ENCODE data around the gene IGSF22. TPM values are rescaled to one million over a fixed set of nuclear protein-coding genes. Genes with fewer than 3 reads are reported as not detected.

The IGSF22 gene
- total and polyA plus RNA-seq, 4 experiments from 2014 or later = 4.6 to 8.0 (median 5.6) TPM

GRCh38 chr11:18720091-18720807 lies 5.7 kb downstream of the IGSF22 start:
- Mint-ChIP-seq H3K36me3 (no peaks in the 10 kb centered on the region), H3K27me3 (no peaks in the 10 kb centered on the region), H3K9me3 (no peaks in the 10 kb centered on the region), H3K4me3 (peak overlapping the region; percentile 72 to 96 (median 92)), H3K27ac (peak overlapping the region in 4 of 7 donors; percentile 53 to 96 (median 80)), H3K4me1 (peaks cover 5 to 13% (median 7%) of the 10 kb centered on the region in 4 donors)
- no peak for DNase-seq
- Histone ChIP-seq H3K4me1 (ENCODE audit: insufficient read depth, low read length) (peaks cover 5% of the 10 kb centered on the region), H3K36me3 (ENCODE audit: insufficient read depth, low read length) (no peaks in the 10 kb centered on the region), H3K4me3 (ENCODE audit: low read length in 2 of 2) (no peak overlapping the region), H3K9me3 (ENCODE audit: control insufficient read depth in 1 of 2, low read length in 2 of 2) (no peaks in the 10 kb centered on the region), H3K27me3 (ENCODE audit: insufficient read depth, low read length) (no peaks in the 10 kb centered on the region), H3K27ac (ENCODE audit: low read depth, low read length) (no peak overlapping the region)
- ChIA-PET POLR2A (ENCODE audit: partially characterized antibody) (interaction anchor here (0.8 to 2.8 kb wide), 4 partner anchors 14 to 399 kb away, joined by 3 to 19 read pairs (median 10); partner anchors contain the start of genes HPS5 and TSG101), CTCF (ENCODE audit: partially characterized antibody) (interaction anchor here (0.6 to 5.2 kb wide), 13 partner anchors 7 to 1443 kb away, joined by 3 to 59 read pairs (median 7); partner anchors contain the start of genes TMEM86A and TSG101)
- intact Hi-C loops (cut with micrococcal nuclease) = loop anchor here (2.0 to 5.0 kb wide), 4 partner anchors 21 to 193 kb away; partner anchors contain the start of genes TMEM86A, TSG101 and UEVLD

DNA sequence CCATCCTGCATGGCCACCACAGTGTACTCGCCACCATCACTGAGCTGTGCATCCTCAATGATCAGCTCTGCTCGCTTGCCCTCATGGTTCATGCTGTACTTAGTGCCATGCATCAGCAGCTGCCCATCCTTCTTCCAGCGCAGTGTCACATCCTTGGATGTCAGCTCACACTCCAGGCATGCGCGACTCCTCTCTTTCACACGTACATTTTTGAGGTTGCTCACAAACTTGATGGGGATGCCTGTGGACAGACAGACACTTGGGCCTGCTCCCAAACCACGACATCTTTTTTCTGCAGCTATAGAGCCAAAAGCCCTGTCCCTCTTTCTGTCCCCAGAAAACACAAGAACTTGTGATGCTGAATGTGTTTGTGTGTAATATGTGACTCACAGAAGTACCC lies 10.5 kb downstream of the IGSF22 start:
- Mint-ChIP-seq H3K36me3 (no peaks in the 10 kb centered on the region), H3K27ac (no peak overlapping the region), H3K4me3 (no peak overlapping the region), H3K9me3 (no peaks in the 10 kb centered on the region), H3K27me3 (no peaks in the 10 kb centered on the region), H3K4me1 (peaks cover 0 to 1% (median under 1%) of the 10 kb centered on the region in 4 donors)
- POLR2A ChIA-PET (ENCODE audit: partially characterized antibody) = interaction anchor here (0.8 kb wide), 1 partner anchor 17 kb away, joined by 3 read pairs; the partner anchor contains the start of gene TMEM86A
- Histone ChIP-seq H3K36me3 (ENCODE audit: insufficient read depth, low read length) (no peaks in the 10 kb centered on the region), H3K9me3 (ENCODE audit: control insufficient read depth in 1 of 2, low read length in 2 of 2) (no peaks in the 10 kb centered on the region), H3K4me1 (ENCODE audit: insufficient read depth, low read length) (no peaks in the 10 kb centered on the region), H3K4me3 (ENCODE audit: low read length in 2 of 2) (no peak overlapping the region), H3K27me3 (ENCODE audit: insufficient read depth, low read length) (no peaks in the 10 kb centered on the region), H3K27ac (ENCODE audit: low read depth, low read length) (no peak overlapping the region)
- CTCF ChIA-PET (ENCODE audit: partially characterized antibody) = no interaction called here
- no peak for DNase-seq
- intact Hi-C loops (cut with micrococcal nuclease) = no loop called here

GRCh38 chr11:18714443-18714780 lies 11.6 kb downstream of the IGSF22 start:
- no peaks in the 10 kb centered on the region for H3K36me3 Mint-ChIP-seq
- POLR2A ChIA-PET (ENCODE audit: partially characterized antibody) = no interaction called here
- intact Hi-C loops (cut with micrococcal nuclease) = no loop called here

GRCh38 chr11:18713646-18714442 lies 12.1 kb downstream of the IGSF22 start:
- Histone ChIP-seq H3K36me3 (ENCODE audit: insufficient read depth, low read length) (no peaks in the 10 kb centered on the region), H3K27me3 (ENCODE audit: insufficient read depth, low read length) (no peaks in the 10 kb centered on the region), H3K9me3 (ENCODE audit: control insufficient read depth in 1 of 2, low read length in 2 of 2) (no peaks in the 10 kb centered on the region), H3K4me3 (ENCODE audit: low read length in 2 of 2) (no peak overlapping the region), H3K27ac (ENCODE audit: low read depth, low read length) (no peak overlapping the region), H3K4me1 (ENCODE audit: insufficient read depth, low read length) (no peaks in the 10 kb centered on the region)
- H3K36me3 Mint-ChIP-seq = no peaks in the 10 kb centered on the region
- H3K4me1 Mint-ChIP-seq = peaks cover 0 to 1% (median 0%) of the 10 kb centered on the region in 4 donors
- ChIA-PET POLR2A (ENCODE audit: partially characterized antibody) (no interaction called here), CTCF (ENCODE audit: partially characterized antibody) (interaction anchor here (1.3 to 3.0 kb wide), 4 partner anchors 8 to 17 kb away, joined by 3 to 33 read pairs (median 11); no protein-coding TSS in a partner anchor)
- H3K27me3 Mint-ChIP-seq = no peaks in the 10 kb centered on the region
- DNase-seq = no peak
- H3K4me3 Mint-ChIP-seq = no peak overlapping the region
- no peak overlapping the region for H3K27ac Mint-ChIP-seq
- H3K9me3 Mint-ChIP-seq = no peaks in the 10 kb centered on the region
- intact Hi-C loops (cut with micrococcal nuclease) = no loop called here

More at GRCh38 chr11:18714443-18714780, 11.6 kb downstream of the IGSF22 start:
- Histone ChIP-seq H3K36me3 (ENCODE audit: insufficient read depth, low read length) (no peaks in the 10 kb centered on the region), H3K27me3 (ENCODE audit: insufficient read depth, low read length) (no peaks in the 10 kb centered on the region), H3K4me3 (ENCODE audit: low read length in 2 of 2) (no peak overlapping the region), H3K27ac (ENCODE audit: low read depth, low read length) (no peak overlapping the region), H3K9me3 (ENCODE audit: control insufficient read depth in 1 of 2, low read length in 2 of 2) (no peaks in the 10 kb centered on the region), H3K4me1 (ENCODE audit: insufficient read depth, low read length) (no peaks in the 10 kb centered on the region)
- Mint-ChIP-seq H3K27me3 (no peaks in the 10 kb centered on the region), H3K9me3 (no peaks in the 10 kb centered on the region), H3K4me3 (no peak overlapping the region), H3K4me1 (peaks cover 0 to 1% (median 0%) of the 10 kb centered on the region in 4 donors), H3K27ac (no peak overlapping the region)
- DNase-seq = no peak
- CTCF ChIA-PET (ENCODE audit: partially characterized antibody) = interaction anchor here (3.0 kb wide), 1 partner anchor 7 kb away, joined by 33 read pairs; no protein-coding TSS in a partner anchor

DNA sequence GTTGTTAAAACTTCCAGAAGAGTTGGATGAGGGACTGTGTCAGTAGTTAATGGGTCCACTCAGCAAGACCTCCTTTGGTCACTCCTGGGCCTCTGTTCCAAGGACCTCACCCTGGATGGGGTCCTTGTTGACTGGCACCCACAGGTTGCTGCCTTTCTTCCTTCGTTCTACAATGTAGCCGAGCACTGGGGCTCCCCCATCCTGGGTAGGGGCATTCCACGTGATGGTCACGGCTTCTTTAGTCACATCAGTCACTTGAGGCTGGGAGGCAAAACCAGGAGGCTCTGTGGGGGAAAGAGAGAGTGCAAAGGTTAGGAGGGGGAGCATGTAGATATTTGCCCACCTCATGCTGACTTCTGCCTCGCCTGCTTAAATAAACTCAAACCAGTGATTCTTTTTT lies 15.4 kb downstream of the IGSF22 start:
- intact Hi-C loops (cut with micrococcal nuclease) = loop anchor here (2.0 kb wide), 1 partner anchor 98 kb away; no protein-coding TSS in a partner anchor
- H3K9me3 ChIP-seq (ENCODE audit: control insufficient read depth in 1 of 2, low read length in 2 of 2) = no peaks in the 10 kb centered on the region
- H3K27ac Mint-ChIP-seq = peak overlapping the region in 1 of 7 donors; percentile 5
- H3K27me3 Mint-ChIP-seq = no peaks in the 10 kb centered on the region
- H3K4me1 ChIP-seq (ENCODE audit: insufficient read depth, low read length) = peaks cover 8% of the 10 kb centered on the region
- H3K4me3 Mint-ChIP-seq = no peak overlapping the region
- H3K36me3 Mint-ChIP-seq = peaks cover 0 to 3% of the 10 kb centered on the region in 2 donors
- H3K4me3 ChIP-seq (ENCODE audit: low read length in 2 of 2) = no peak overlapping the region
- no peak for DNase-seq
- peaks cover 8 to 20% (median 11%) of the 10 kb centered on the region in 4 donors for H3K4me1 Mint-ChIP-seq
- no peak overlapping the region for H3K27ac ChIP-seq (ENCODE audit: low read depth, low read length)
- ChIA-PET CTCF (ENCODE audit: partially characterized antibody) (interaction anchor here (2.1 kb wide), 1 partner anchor 11 kb away, joined by 6 read pairs; no protein-coding TSS in a partner anchor), POLR2A (ENCODE audit: partially characterized antibody) (no interaction called here)
- H3K27me3 ChIP-seq (ENCODE audit: insufficient read depth, low read length) = no peaks in the 10 kb centered on the region
- H3K9me3 Mint-ChIP-seq = no peaks in the 10 kb centered on the region
- H3K36me3 ChIP-seq (ENCODE audit: insufficient read depth, low read length) = no peaks in the 10 kb centered on the region

DNA sequence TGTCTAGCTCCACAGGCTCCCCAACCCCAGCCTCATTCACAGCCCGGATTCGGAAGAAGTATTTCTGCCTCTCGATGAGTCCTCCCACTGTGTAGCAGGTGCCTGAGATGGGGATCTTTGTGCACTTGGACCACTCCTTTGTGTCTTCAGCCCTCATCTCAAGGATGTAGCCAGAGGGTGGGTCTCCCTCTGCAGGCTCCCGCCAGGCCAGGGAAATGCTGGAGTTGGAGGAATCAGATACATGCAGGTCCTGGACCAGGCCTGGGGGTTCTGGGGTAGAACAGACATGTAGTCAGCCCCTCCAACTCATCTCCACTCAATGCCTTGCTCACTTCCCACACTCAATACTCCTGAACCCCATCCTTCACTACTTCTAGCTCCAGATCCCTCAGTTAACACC lies 16.6 kb downstream of the IGSF22 start:
- CTCF ChIA-PET (ENCODE audit: partially characterized antibody) = interaction anchor here (2.1 kb wide), 1 partner anchor 13 kb away, joined by 6 read pairs; no protein-coding TSS in a partner anchor
- intact Hi-C loops (cut with micrococcal nuclease) = no loop called here
- Mint-ChIP-seq H3K36me3 (peaks cover 0 to 3% of the 10 kb centered on the region in 2 donors), H3K4me3 (no peak overlapping the region), H3K27me3 (no peaks in the 10 kb centered on the region), H3K9me3 (no peaks in the 10 kb centered on the region), H3K27ac (peak overlapping the region in 1 of 7 donors; percentile 7), H3K4me1 (peaks cover 13 to 30% (median 18%) of the 10 kb centered on the region in 4 donors)
- no peaks in the 10 kb centered on the region for H3K27me3 ChIP-seq (ENCODE audit: insufficient read depth, low read length)
- DNase-seq = no peak
- H3K4me3 ChIP-seq (ENCODE audit: low read length in 2 of 2) = no peak overlapping the region
- H3K36me3 ChIP-seq (ENCODE audit: insufficient read depth, low read length) = no peaks in the 10 kb centered on the region
- H3K4me1 ChIP-seq (ENCODE audit: insufficient read depth, low read length) = peaks cover 13% of the 10 kb centered on the region
- H3K9me3 ChIP-seq (ENCODE audit: control insufficient read depth in 1 of 2, low read length in 2 of 2) = no peaks in the 10 kb centered on the region
- no peak overlapping the region for H3K27ac ChIP-seq (ENCODE audit: low read depth, low read length)
- POLR2A ChIA-PET (ENCODE audit: partially characterized antibody) = no interaction called here

All from CD4-positive, alpha-beta memory T cell (primary cell).